ENCODE data around the gene TBX5. TPM values are rescaled to one million over a fixed set of nuclear protein-coding genes. Genes with fewer than 3 reads are reported as not detected.

The TBX5 gene
- total and polyA plus RNA-seq, 2 donors (not counting 1 experiment from before 2014, with no cell fraction given), result not detected

DNA sequence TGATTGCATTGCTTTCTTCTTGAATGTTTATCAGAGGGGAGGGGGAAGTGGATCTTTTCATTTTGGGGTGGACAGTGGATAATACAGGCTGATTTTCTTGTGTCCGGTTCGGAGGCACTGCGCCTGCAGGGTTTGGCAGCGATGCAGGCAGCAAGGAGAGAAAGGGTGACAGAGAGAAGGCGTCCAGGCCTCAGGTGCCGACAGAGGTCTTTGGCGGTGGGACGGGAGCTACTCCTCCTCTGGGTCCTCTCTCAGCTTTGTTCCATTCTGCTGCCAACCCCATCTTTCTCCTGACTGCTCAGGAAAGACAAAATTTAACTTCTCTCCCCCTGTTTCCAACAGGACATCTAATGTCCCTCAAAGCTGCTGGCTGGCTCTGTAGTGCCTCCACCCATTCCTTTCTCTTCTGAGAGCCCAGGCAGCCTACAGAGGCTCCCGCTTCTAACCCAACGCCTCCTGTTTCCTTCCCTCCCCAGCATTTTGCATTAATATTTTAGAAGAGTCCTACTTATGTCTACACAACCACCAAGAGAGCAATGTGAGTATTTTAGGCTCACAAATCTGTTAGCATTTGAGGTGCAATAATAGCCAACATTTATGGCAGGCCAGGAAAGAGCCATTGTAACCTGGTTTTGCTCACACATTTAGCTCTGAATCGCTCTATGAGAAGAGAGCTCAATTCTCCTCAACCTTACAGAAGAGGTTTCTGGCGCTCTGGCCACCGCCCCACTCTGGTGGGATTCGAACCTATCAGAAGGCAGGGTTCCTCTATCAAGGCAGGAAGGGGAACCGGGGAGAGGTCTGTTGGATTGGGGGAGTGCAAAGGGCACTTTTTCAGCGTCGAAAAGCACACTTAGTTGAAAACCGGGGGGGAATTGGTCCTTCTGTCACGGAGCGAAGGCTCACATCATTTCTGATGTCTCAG, 7.1 kb upstream of the TBX5 start:
- ChIA-PET POLR2A (no interaction called here), CTCF (no interaction called here)
- H3K27ac ChIP-seq (ENCODE audit: low read length in 2 of 2), result no peak overlapping the region
- DNase-seq, result no peak
- H3K4me3 ChIP-seq (ENCODE audit: control extremely low read depth in 1 of 5, extremely low read depth in 1 of 5, insufficient read depth in 1 of 5, low read depth in 2 of 5, low read length in 4 of 5), result no peak overlapping the region
- H3K9me3 ChIP-seq (ENCODE audit: control extremely low read depth in 1 of 3, control insufficient read depth in 2 of 3, insufficient read depth in 1 of 3, low read length in 2 of 3), result peaks cover 0 to 28% (median 0%) of the 10 kb centered on the region in 3 donors
- no peak overlapping the region for H3K27ac Mint-ChIP-seq
- no peak overlapping the region for H3K4me3 Mint-ChIP-seq
- H3K27me3 Mint-ChIP-seq, result peaks cover 77% of the 10 kb centered on the region
- no peaks in the 10 kb centered on the region for H4K20me1 ChIP-seq (ENCODE audit: control insufficient read depth, insufficient read depth, low read length, poor library complexity, severe bottlenecking)
- no peaks in the 10 kb centered on the region for H3K79me2 ChIP-seq (ENCODE audit: control insufficient read depth, insufficient read depth, low read length)
- H3K27me3 ChIP-seq (replicated peaks in 1 of 4; ENCODE audit: control extremely low read depth in 1 of 4, control insufficient read depth in 3 of 4, insufficient read depth in 4 of 4, low read length in 3 of 4), result peaks cover 0 to 72% (median 39%) of the 10 kb centered on the region in 4 experiments
- peaks cover 0 to 8% of the 10 kb centered on the region in 2 donors for H3K4me1 ChIP-seq (ENCODE audit: control insufficient read depth in 2 of 2, insufficient read depth in 2 of 2, low read length in 2 of 2)
- H3K36me3 ChIP-seq (replicated peaks in 1 of 2; ENCODE audit: control extremely low read depth in 1 of 2, control insufficient read depth in 1 of 2, extremely low read depth in 1 of 2, insufficient read depth in 2 of 2, low read length in 1 of 2), result no peaks in the 10 kb centered on the region
- no peaks in the 10 kb centered on the region for H3K9me3 Mint-ChIP-seq (ENCODE audit: insufficient read depth)
- H3K4me1 Mint-ChIP-seq, result peaks cover 7% of the 10 kb centered on the region
- H3K4me2 ChIP-seq (replicated peaks; ENCODE audit: low read depth, low read length, poor library complexity, severe bottlenecking), result no peak overlapping the region
- no peak for ATAC-seq (ENCODE audit: low read depth)
- intact Hi-C loops (cut with micrococcal nuclease), result no loop called here
- 6% methylated on average over 13 of the region's 20 CpGs for WGBS (ENCODE audit: insufficient coverage)
- H2AFZ ChIP-seq (ENCODE audit: insufficient read depth, low read depth, low read length, poor library complexity, severe bottlenecking), result no peak overlapping the region
- no peak overlapping the region for H3K9ac ChIP-seq (ENCODE audit: low read length)
- no peak for TF ChIP-seq EZH2 (IDR thresholded peaks at IDR 0.05; ENCODE audit: borderline replicate concordance, insufficient read depth, low read depth, low read length, poor library complexity, severe bottlenecking)
- TF ChIP-seq, protein P1, sequence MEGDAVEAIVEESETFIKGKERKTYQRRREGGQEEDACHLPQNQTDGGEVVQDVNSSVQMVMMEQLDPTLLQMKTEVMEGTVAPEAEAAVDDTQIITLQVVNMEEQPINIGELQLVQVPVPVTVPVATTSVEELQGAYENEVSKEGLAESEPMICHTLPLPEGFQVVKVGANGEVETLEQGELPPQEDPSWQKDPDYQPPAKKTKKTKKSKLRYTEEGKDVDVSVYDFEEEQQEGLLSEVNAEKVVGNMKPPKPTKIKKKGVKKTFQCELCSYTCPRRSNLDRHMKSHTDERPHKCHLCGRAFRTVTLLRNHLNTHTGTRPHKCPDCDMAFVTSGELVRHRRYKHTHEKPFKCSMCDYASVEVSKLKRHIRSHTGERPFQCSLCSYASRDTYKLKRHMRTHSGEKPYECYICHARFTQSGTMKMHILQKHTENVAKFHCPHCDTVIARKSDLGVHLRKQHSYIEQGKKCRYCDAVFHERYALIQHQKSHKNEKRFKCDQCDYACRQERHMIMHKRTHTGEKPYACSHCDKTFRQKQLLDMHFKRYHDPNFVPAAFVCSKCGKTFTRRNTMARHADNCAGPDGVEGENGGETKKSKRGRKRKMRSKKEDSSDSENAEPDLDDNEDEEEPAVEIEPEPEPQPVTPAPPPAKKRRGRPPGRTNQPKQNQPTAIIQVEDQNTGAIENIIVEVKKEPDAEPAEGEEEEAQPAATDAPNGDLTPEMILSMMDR (IDR thresholded peaks at IDR 0.05), result no peak

DNA sequence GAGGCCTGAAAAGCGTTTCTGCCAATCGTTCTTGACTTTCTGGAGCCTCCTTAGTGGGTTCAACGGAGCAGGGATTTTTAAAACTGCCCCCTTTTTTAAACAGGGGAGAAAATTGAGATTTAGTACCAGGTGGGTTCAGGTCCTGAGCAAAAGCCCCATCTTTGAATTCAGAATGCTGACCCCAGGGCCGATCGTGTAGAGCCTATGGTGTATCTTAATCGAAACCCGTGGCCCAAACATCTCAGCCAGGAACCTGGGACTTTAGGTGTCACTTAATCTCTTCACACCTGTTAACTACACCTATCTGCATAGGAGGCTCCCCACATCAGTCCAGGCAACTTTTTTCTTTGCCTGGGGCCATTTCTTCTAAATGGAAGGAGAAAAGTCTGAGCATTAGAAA, 6.4 kb upstream of the TBX5 start:
- Histone ChIP-seq H3K4me1 (ENCODE audit: control insufficient read depth in 2 of 2, insufficient read depth in 2 of 2, low read length in 2 of 2) (peaks cover 0 to 8% of the 10 kb centered on the region in 2 donors), H3K4me2 (replicated peaks; ENCODE audit: low read depth, low read length, poor library complexity, severe bottlenecking) (no peak overlapping the region), H3K4me3 (ENCODE audit: control extremely low read depth in 1 of 5, extremely low read depth in 1 of 5, insufficient read depth in 1 of 5, low read depth in 2 of 5, low read length in 4 of 5) (no peak overlapping the region), H4K20me1 (ENCODE audit: control insufficient read depth, insufficient read depth, low read length, poor library complexity, severe bottlenecking) (no peaks in the 10 kb centered on the region), H3K9me3 (ENCODE audit: control extremely low read depth in 1 of 3, control insufficient read depth in 2 of 3, insufficient read depth in 1 of 3, low read length in 2 of 3) (peaks cover 0 to 33% (median 0%) of the 10 kb centered on the region in 3 donors), H3K79me2 (ENCODE audit: control insufficient read depth, insufficient read depth, low read length) (no peaks in the 10 kb centered on the region), H3K36me3 (replicated peaks in 1 of 2; ENCODE audit: control extremely low read depth in 1 of 2, control insufficient read depth in 1 of 2, extremely low read depth in 1 of 2, insufficient read depth in 2 of 2, low read length in 1 of 2) (no peaks in the 10 kb centered on the region), H3K9ac (ENCODE audit: low read length) (no peak overlapping the region), H2AFZ (ENCODE audit: insufficient read depth, low read depth, low read length, poor library complexity, severe bottlenecking) (no peak overlapping the region), H3K27me3 (replicated peaks in 1 of 4; ENCODE audit: control extremely low read depth in 1 of 4, control insufficient read depth in 3 of 4, insufficient read depth in 4 of 4, low read length in 3 of 4) (peaks cover 0 to 76% (median 43%) of the 10 kb centered on the region in 4 experiments), H3K27ac (ENCODE audit: low read length in 2 of 2) (no peak overlapping the region)
- no peak overlapping the region for H3K4me3 Mint-ChIP-seq
- DNase-seq (no peak), ATAC-seq (ENCODE audit: low read depth) (no peak)
- no peak overlapping the region for H3K27ac Mint-ChIP-seq
- WGBS (ENCODE audit: insufficient coverage), result 8% methylated on average over 7 of the region's 7 CpGs
- ChIA-PET POLR2A (no interaction called here), CTCF (no interaction called here)
- no peaks in the 10 kb centered on the region for H3K9me3 Mint-ChIP-seq (ENCODE audit: insufficient read depth)
- peaks cover 83% of the 10 kb centered on the region for H3K27me3 Mint-ChIP-seq
- no peak for TF ChIP-seq EZH2 (IDR thresholded peaks at IDR 0.05; ENCODE audit: borderline replicate concordance, insufficient read depth, low read depth, low read length, poor library complexity, severe bottlenecking)
- TF ChIP-seq, protein P1 (IDR thresholded peaks at IDR 0.05), result no peak
- intact Hi-C loops (cut with micrococcal nuclease), result no loop called here
- H3K4me1 Mint-ChIP-seq, result peaks cover 7% of the 10 kb centered on the region

Data from B cell (primary cell).